Dermis lymphatic vessel endothelial cell (primary cell): ENCODE measurements around the gene ART5. TPM values are rescaled to one million over a fixed set of nuclear protein-coding genes. Genes with fewer than 3 reads are reported as not detected.

Source experiments
- total RNA-seq: library from RNA; depleted of rRNA; stranded (reverse); fragments of >200 nt; gene quantifications from 2 replicates; pipeline ENCODE4 v1.2.1, GENCODE V29; 2014

Gene ART5, protein sequence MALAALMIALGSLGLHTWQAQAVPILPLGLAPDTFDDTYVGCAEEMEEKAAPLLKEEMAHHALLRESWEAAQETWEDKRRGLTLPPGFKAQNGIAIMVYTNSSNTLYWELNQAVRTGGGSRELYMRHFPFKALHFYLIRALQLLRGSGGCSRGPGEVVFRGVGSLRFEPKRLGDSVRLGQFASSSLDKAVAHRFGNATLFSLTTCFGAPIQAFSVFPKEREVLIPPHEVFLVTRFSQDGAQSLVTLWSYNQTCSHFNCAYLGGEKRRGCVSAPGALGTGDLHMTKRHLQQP
- total RNA-seq: not detected in 2 replicates

DNA sequence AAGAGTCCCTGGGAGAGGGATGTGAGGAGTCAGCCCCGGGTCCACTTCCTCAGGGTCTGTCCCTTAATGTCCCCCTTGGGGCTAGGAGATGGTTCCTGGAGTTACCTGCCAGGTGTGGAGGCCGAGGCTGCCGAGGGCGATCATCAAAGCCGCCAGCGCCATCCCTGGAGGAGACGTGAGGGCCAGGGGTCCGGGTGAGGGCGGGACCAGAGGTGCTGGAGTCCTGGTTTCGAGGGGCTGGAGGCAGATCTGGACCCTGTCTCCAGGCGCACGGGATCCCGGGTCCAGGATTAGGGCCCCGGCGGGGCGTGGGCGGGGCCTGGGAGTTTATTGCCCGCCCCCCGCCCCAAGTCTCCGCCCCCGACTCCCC lies at the start of gene ART5:
Gene ART5 (minus strand): TSS at position 292 of the 370 bp plus-strand sequence. CDS start 130 bp downstream, at position 162.

DNA sequence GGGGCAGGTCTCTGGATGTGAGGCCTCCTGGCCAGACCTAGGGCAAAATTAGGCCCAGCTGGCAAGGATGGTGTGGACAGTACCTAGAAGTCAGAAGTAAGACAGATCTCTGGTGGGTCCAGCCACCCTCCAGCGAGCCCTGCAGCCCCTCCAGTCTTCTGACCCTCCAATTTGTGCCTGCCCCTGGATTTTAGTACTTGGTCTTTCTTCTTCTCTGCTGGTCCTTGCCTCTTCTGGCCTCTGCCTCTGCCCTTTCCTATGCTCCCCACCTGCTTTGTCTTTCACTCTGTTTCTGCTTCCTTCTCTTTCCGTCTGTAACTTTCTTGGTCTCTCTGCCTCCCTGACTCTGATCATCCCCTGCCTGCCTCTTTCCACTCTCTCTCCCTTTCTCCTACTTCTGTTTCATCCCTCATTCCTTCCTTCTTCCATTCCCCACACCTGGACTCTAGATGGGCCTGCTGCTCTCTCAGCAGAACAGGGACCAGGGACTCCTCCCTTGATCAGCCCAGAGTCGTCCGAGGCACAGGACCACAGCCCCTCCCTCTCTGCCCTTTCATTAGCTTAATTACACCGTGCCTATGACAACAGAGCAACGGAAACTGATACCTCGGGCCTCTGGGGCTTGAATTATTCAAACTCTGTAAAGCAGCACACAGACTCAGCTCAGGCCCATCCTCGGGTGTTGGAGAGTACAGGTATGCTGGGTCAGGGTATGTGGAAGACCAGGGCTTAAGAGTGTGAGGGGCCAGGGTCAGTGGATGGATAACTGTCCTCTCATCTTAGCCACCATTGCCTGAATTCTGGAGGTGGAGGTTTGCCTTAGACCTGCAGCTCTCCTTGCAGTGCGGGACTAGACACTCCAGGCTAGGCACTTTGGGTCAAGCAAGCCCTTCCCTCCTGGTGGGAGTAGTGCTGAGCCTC lies 29.8 kb upstream of the ART5 start, which contains the start of gene CHRNA10:
Gene CHRNA10 (minus strand): TSS at position 51 of the 921 bp plus-strand sequence. CDS start 72 bp downstream, outside the sequence.

DNA sequence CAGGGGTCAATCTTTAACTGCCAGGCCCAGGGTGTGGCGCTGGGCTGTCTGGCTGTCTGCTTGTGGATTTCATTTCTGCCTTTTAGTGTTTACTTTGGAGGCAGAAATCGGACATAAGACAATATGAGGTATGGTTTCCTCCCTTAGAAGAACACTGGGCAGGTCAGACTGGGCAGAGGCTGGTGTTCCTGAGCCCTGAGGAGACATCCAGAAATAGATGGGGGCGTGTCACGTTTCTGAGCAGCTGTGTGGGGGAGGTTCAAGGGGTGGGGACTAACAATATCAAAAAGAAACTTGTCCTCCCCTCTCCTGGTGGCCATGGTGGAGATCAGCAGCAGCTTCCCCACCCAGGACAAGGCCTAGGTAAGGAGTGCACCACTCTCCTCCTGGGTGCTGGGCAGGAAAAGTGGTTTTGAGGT lies 3.0 kb upstream of the ART5 start, which contains the start of gene ART1:
Gene ART1 (plus strand): TSS at position 312 of the 419 bp plus-strand sequence. CDS start 14,086 bp downstream, outside the sequence.

Other genes starting within 250 kb of the ART5 start
- gene ART1, start 3.1 kb upstream of the ART5 start, total RNA-seq: not detected in 2 replicates
- gene CHRNA10, start 29.4 kb upstream of the ART5 start, total RNA-seq: 0.33 and 0.43 TPM in 2 replicates
- 66.1 and 77.8 TPM in 2 replicates for gene NUP98, start 155.6 kb upstream of the ART5 start, total RNA-seq
- gene PGAP2, start 166.6 kb upstream of the ART5 start, total RNA-seq: 8.1 and 11.6 TPM in 2 replicates
- 7.6 and 9.4 TPM in 2 replicates for gene RHOG, start 199.0 kb upstream of the ART5 start, total RNA-seq
- gene STIM1, start 213.7 kb upstream of the ART5 start, total RNA-seq: 27.5 and 37.1 TPM in 2 replicates